HepG2 (cell line): ENCODE data around the gene LAMC3. TPM values are rescaled to one million over a fixed set of nuclear protein-coding genes. Genes with fewer than 3 reads are reported as not detected.

Source experiments
- ATAC-seq: fragments of 200-7000 bp; cut with Tn5 transposase; 3 replicates; pipeline ENCODE4 v1.9.1; 2020; ENCODE audit warnings: mild to moderate bottlenecking, moderate library complexity
- BruUV-seq: library from RNA; stranded (reverse); fragments of 400-500 nt; replicated peaks from 2 replicates; lab custom pipeline; 2021; lab: Mats Ljungman, UMichigan
- CTCF ChIA-PET: fragments of 300-600 bp; formaldehyde crosslinking; extraction: SDS; loops from one replicate; lab custom pipeline; 2021; ENCODE audit warnings: low total read pairs, inconsistent platforms, low intra/inter-chr PET ratio; lab: Yijun Ruan, JAX
- POLR2A ChIA-PET: fragments of 350-600 bp; sonication (Branson Sonifier 250); formaldehyde crosslinking; loops from one replicate; lab custom pipeline; 2020; ENCODE audit warnings: antibody characterized with exemption, inconsistent platforms; lab: Yijun Ruan, JAX
- DNase-seq: peaks from one replicate; pipeline ENCODE4 v3.0.0-alpha.2; 2015; ENCODE audit warnings: low spot score
- FAIRE-seq: peaks from 3 replicates; lab custom pipeline; 2011; peaks lifted over from hg19 to GRCh38; lab: Jason Lieb, UNC
- H2AFZ ChIP-seq: one replicate; pipeline ENCODE4 v1.6.1; 2011; ENCODE audit warnings: low read length, inconsistent platforms
- H3K27ac ChIP-seq: fragments of 300-600 bp; 3 replicates; pipeline ENCODE4 v1.8.0; 2011; ENCODE audit warnings: mixed run types, mild to moderate bottlenecking, mixed read lengths, low read length, inconsistent platforms; ENCODE audit not compliant: insufficient read depth; ENCODE audit errors: extremely low read length
- H3K27me3 ChIP-seq, 2 experiments: fragments of 200-600 bp in 1 of 2; 2 replicates in 1 of 2; 3 replicates in 1 of 2; pipeline versions ENCODE4 v1.6.0 to v1.8.0; 2011; ENCODE audit warnings: low read length in 2 of 2, mild to moderate bottlenecking in 2 of 2, moderate library complexity in 2 of 2, inconsistent platforms in 1 of 2; ENCODE audit not compliant: insufficient read depth in 2 of 2, control insufficient read depth in 1 of 2
- H3K36me3 ChIP-seq, 2 experiments: fragments of 200-600 bp in 1 of 2; replicated peaks in 1 of 2; 2 replicates in 1 of 2; 3 replicates in 1 of 2; pipeline versions ENCODE4 v1.5.1 to v1.8.0; 2011; ENCODE audit warnings: low read length in 2 of 2, inconsistent platforms in 1 of 2; ENCODE audit not compliant: insufficient read depth in 2 of 2, control insufficient read depth in 1 of 2
- H3K4me1 ChIP-seq: 2 replicates; pipeline ENCODE4 v1.5.1; 2012; ENCODE audit warnings: low read length, inconsistent platforms; ENCODE audit not compliant: insufficient read depth
- H3K4me2 ChIP-seq: 2 replicates; pipeline ENCODE4 v1.6.0; 2011; ENCODE audit warnings: low read depth, low read length, inconsistent platforms
- H3K4me3 ChIP-seq, 3 experiments: fragments of 200-600 bp in 1 of 3; sonication (generic), shearing (Covaris generic) in 1 of 3; replicated peaks in 1 of 3; 2 replicates each; pipeline ENCODE4 v1.5.1; 2011 to 2016; ENCODE audit warnings: low read length in 3 of 3, inconsistent platforms in 2 of 3, low read depth in 2 of 3, mild to moderate bottlenecking in 2 of 3, control low read depth in 1 of 3, mixed read lengths in 1 of 3; ENCODE audit not compliant: insufficient read depth in 1 of 3
- H3K79me2 ChIP-seq: one replicate; pipeline ENCODE4 v1.6.1; 2011; ENCODE audit warnings: low read length, inconsistent platforms; ENCODE audit not compliant: insufficient read depth
- H3K9ac ChIP-seq: 2 replicates; pipeline ENCODE4 v1.6.0; 2011; ENCODE audit warnings: mild to moderate bottlenecking, low read depth, low read length, inconsistent platforms; ENCODE audit not compliant: insufficient read depth
- H3K9me3 ChIP-seq: 2 replicates; pipeline ENCODE4 v1.5.1; 2012; ENCODE audit warnings: mild to moderate bottlenecking, low read length
- H4K20me1 ChIP-seq: 2 replicates; pipeline ENCODE4 v1.6.0; 2011; ENCODE audit warnings: inconsistent platforms, mild to moderate bottlenecking, low read length, moderate library complexity; ENCODE audit not compliant: insufficient read depth
- DPF2 ChIP-seq: sonication (generic); formaldehyde crosslinking; IDR thresholded peaks from 2 replicates; pipeline ENCODE4 v1.4.0; 2020; ENCODE audit warnings: mild to moderate bottlenecking, low read depth, missing genetic modification reagents, borderline replicate concordance
- GZF1 ChIP-seq: sonication (generic); formaldehyde crosslinking; IDR thresholded peaks from 2 replicates; pipeline ENCODE4 v1.5.1; 2020; ENCODE audit warnings: mild to moderate bottlenecking, missing genetic modification reagents
- HNF1A ChIP-seq, 2 experiments: sonication (generic) in 1 of 2; formaldehyde crosslinking in 1 of 2; IDR thresholded peaks; 2 replicates each; pipeline versions ENCODE4 v1.4.0 to v1.6.1; 2016 to 2020; ENCODE audit warnings: borderline replicate concordance in 1 of 2, low read depth in 1 of 2, mild to moderate bottlenecking in 1 of 2, missing genetic modification reagents in 1 of 2
- KAT8 ChIP-seq: IDR thresholded peaks from 2 replicates; pipeline ENCODE4 v1.6.1; 2016; ENCODE audit warnings: missing genetic modification reagents, missing compliant biosample characterization
- MZF1 ChIP-seq: sonication (generic); formaldehyde crosslinking; IDR thresholded peaks from 2 replicates; pipeline ENCODE4 v1.8.1; 2023; ENCODE audit warnings: mild to moderate bottlenecking, missing genetic modification reagents, borderline replicate concordance
- SETDB1 ChIP-seq: sonication (generic); formaldehyde crosslinking; IDR thresholded peaks from 2 replicates; pipeline ENCODE4 v1.5.1; 2020; ENCODE audit warnings: missing genetic modification reagents, mild to moderate bottlenecking, borderline replicate concordance
- TARDBP ChIP-seq: sonication (generic); formaldehyde crosslinking; IDR thresholded peaks from 2 replicates; pipeline ENCODE4 v1.8.0; 2022; ENCODE audit warnings: mild to moderate bottlenecking, missing genetic modification reagents
- ZC3H4 ChIP-seq: sonication (generic); formaldehyde crosslinking; IDR thresholded peaks from 2 replicates; pipeline ENCODE4 v1.4.0; 2020; ENCODE audit warnings: missing genetic modification reagents, borderline replicate concordance
- ZNF180 ChIP-seq: sonication (generic); formaldehyde crosslinking; IDR thresholded peaks from 2 replicates; pipeline ENCODE4 v1.4.0; 2020; ENCODE audit warnings: low read depth, missing genetic modification reagents, borderline replicate concordance
- ZNF749 ChIP-seq: sonication (generic); formaldehyde crosslinking; IDR thresholded peaks from 2 replicates; pipeline ENCODE4 v1.8.0; 2022; ENCODE audit warnings: mild to moderate bottlenecking, missing genetic modification reagents, moderate library complexity, borderline replicate concordance
- ZNF766 ChIP-seq: sonication (generic); formaldehyde crosslinking; IDR thresholded peaks from 2 replicates; pipeline ENCODE4 v1.5.0; 2020; ENCODE audit warnings: missing genetic modification reagents, borderline replicate concordance
- ZNF768 ChIP-seq: sonication (generic); formaldehyde crosslinking; IDR thresholded peaks from 2 replicates; pipeline ENCODE4 v1.4.0; 2020; ENCODE audit warnings: missing genetic modification reagents
- WGBS: methylation state at CpG from one replicate; pipeline ENCODE4 v1.1.6; 2017; ENCODE audit warnings: low lambda C conversion rate; 5-methylcytosine and 5-hydroxymethylcytosine counted together
- in situ Hi-C: cut with HindIII; loops from 2 replicates; pipeline ENCODE4 v1.10.0; 2017; ENCODE audit warnings: low pct_unique_long_range_greater_than_20kb; ENCODE audit not compliant: extremely low pct_ligation_motif_present
- intact Hi-C: fragments of 100-400 bp; cut with micrococcal nuclease; formaldehyde crosslinking; loops from one replicate; pipeline ENCODE4 v1.10.0; 2022; ENCODE audit not compliant: unreplicated experiment
- polyA plus RNA-seq, 8 experiments: library from polyadenylated mRNA; depleted of rRNA in 3 of 8; stranded (reverse) in 7 of 8; unstranded in 1 of 8; fragments of >200 nt; fragmentation: Illumina TruSeq in 4 of 8; extraction: Trizol in 4 of 8; gene quantifications; 2 replicates each; pipeline versions ENCODE4 v1.2.1 to v1.2.3, GENCODE V29; 2011 to 2016; ENCODE audit warnings: low read depth in 4 of 8, missing spikeins in 1 of 8, mixed read lengths in 1 of 8; ENCODE audit not compliant: insufficient read depth in 1 of 8
- total RNA-seq, 5 experiments: library from RNA; depleted of rRNA; stranded (reverse); fragments of >200 nt; fragmentation: Illumina TruSeq; extraction: Trizol; gene quantifications; 2 replicates each; pipeline ENCODE4 v1.2.3, GENCODE V29; 2016; ENCODE audit warnings: low read depth in 1 of 5

Gene LAMC3
- total and polyA plus RNA-seq, 2 of the 13 experiments (the other 11 are each of a cell fraction or from before 2014, with no cell fraction given) = 0.07 to 0.57 TPM

GRCh38 chr9:131081868-131082267 lies 72.9 kb downstream of the LAMC3 start (continued):
- TF ChIP-seq HNF1A (IDR thresholded peaks at IDR 0.05; ENCODE audit: low read depth) (no peak), HNF1A (CRISPR knock-in tag; IDR thresholded peaks at IDR 0.05; ENCODE audit: borderline replicate concordance) (no peak), ZNF749 (CRISPR knock-in tag) (no peak)

- POLR2A ChIA-PET = no interaction called here
- no peaks in the 10 kb centered on the region for H3K79me2 ChIP-seq
- DNase-seq (no peak), ATAC-seq (no peak), FAIRE-seq (no peak)
- no peak overlapping the region for H3K27ac ChIP-seq
- H3K4me2 ChIP-seq = no peak overlapping the region
- H4K20me1 ChIP-seq = no peaks in the 10 kb centered on the region
- H2AFZ ChIP-seq = no peak overlapping the region
- in situ Hi-C loops = no loop called here
- WGBS = 9% methylated on average over 11 of the region's 11 CpGs
- no peak for TF ChIP-seq SETDB1 (CRISPR knock-in tag)
- TF ChIP-seq GZF1 (CRISPR knock-in tag) = no peak
- no peak for TF ChIP-seq TARDBP
- TF ChIP-seq MZF1 (CRISPR knock-in tag) = no peak
- TF ChIP-seq KAT8 (CRISPR knock-in tag) = no peak
- TF ChIP-seq DPF2 (CRISPR knock-in tag) = no peak
- TF ChIP-seq ZNF766 = no peak
- TF ChIP-seq ZC3H4 (CRISPR knock-in tag) = no peak
- no peak for TF ChIP-seq ZNF180 (CRISPR knock-in tag)
- TF ChIP-seq ZNF768 (CRISPR knock-in tag) = no peak
- TF ChIP-seq, all 625 proteins: peak for 0
- Histone ChIP-seq H3K4me3 (no peak overlapping the region), H3K4me1 (peaks cover 47% of the 10 kb centered on the region), H3K27me3 (peaks cover 4 to 63% of the 10 kb centered on the region in 2 experiments; a peak in 4 of 5 replicates), H3K9me3 (no peaks in the 10 kb centered on the region), H3K9ac (no peak overlapping the region), H3K36me3 (no peaks in the 10 kb centered on the region)
- intact Hi-C loops = no loop called here
- BruUV-seq = no TSS peak
- CTCF ChIA-PET = no interaction called here
Measured at GRCh38 chr9:131082774-131083512, 74.0 kb downstream of the LAMC3 start.
